Neural progenitor cell (in vitro differentiated cells): Measurements from ENCODE around the gene RRBP1. TPM values are rescaled to one million over a fixed set of nuclear protein-coding genes. Genes with fewer than 3 reads are reported as not detected.

Experiments used
- DNase-seq: peaks from one replicate; pipeline ENCODE4 v3.0.0-alpha.2; 2016; ENCODE audit warnings: low spot score
- H2AFZ ChIP-seq: fragments of 200-600 bp; sonication (generic); replicated peaks from 2 replicates; pipeline ENCODE4 v1.6.1; 2016; ENCODE audit warnings: antibody characterized with exemption
- H3F3A ChIP-seq: fragments of 200-600 bp; sonication (generic); 2 replicates; pipeline ENCODE4 v1.6.1; 2016; ENCODE audit warnings: antibody characterized with exemption, low read depth
- H3K27ac ChIP-seq: fragments of 200-600 bp; sonication (generic); 2 replicates; pipeline ENCODE4 v1.5.1; 2016; ENCODE audit warnings: mild to moderate bottlenecking
- H3K27me3 ChIP-seq: fragments of 200-600 bp; sonication (generic); 2 replicates; pipeline ENCODE4 v1.6.1; 2016; ENCODE audit warnings: mild to moderate bottlenecking, moderate library complexity
- H3K36me3 ChIP-seq: fragments of 200-600 bp; sonication (generic); 2 replicates; pipeline ENCODE4 v1.5.1; 2016
- H3K4me1 ChIP-seq: fragments of 200-600 bp; sonication (generic); 2 replicates; pipeline ENCODE4 v1.6.1; 2016; ENCODE audit warnings: mixed run types
- H3K4me2 ChIP-seq: fragments of 200-600 bp; sonication (generic); 2 replicates; pipeline ENCODE4 v1.6.1; 2016
- H3K4me3 ChIP-seq: fragments of 200-600 bp; sonication (generic); 2 replicates; pipeline ENCODE4 v1.5.1; 2016
- H3K79me2 ChIP-seq: fragments of 200-600 bp; sonication (generic); 2 replicates; pipeline ENCODE4 v1.6.1; 2016; ENCODE audit warnings: low read depth
- H3K9ac ChIP-seq: fragments of 200-600 bp; sonication (generic); 2 replicates; pipeline ENCODE4 v1.6.1; 2016
- H3K9me3 ChIP-seq: fragments of 200-600 bp; sonication (generic); 2 replicates; pipeline ENCODE4 v1.5.1; 2016; ENCODE audit warnings: low read depth
- H4K20me1 ChIP-seq: fragments of 200-600 bp; sonication (generic); 2 replicates; pipeline ENCODE4 v1.6.1; 2016; ENCODE audit warnings: low read depth
- H3K27ac Mint-ChIP-seq: 3 replicates; pipeline ENCODE4 v1.8.0; 2021; ENCODE audit warnings: mixed read lengths
- H3K27me3 Mint-ChIP-seq: 2 replicates; pipeline ENCODE4 v1.8.0; 2022; ENCODE audit warnings: low read depth, mild to moderate bottlenecking, inconsistent platforms, moderate library complexity, mixed read lengths; ENCODE audit not compliant: insufficient read depth
- H3K36me3 Mint-ChIP-seq: 3 replicates; pipeline ENCODE4 v1.8.0; 2021; ENCODE audit warnings: mixed read lengths
- H3K4me1 Mint-ChIP-seq: 3 replicates; pipeline ENCODE4 v1.8.0; 2021; ENCODE audit warnings: mixed read lengths
- H3K4me3 Mint-ChIP-seq: 3 replicates; pipeline ENCODE4 v1.8.0; 2021; ENCODE audit warnings: mild to moderate bottlenecking, moderate library complexity, mixed read lengths
- H3K9me3 Mint-ChIP-seq: 3 replicates; pipeline ENCODE4 v1.8.0; 2020; ENCODE audit warnings: mixed read lengths
- EZH2 ChIP-seq: fragments of 200-600 bp; sonication (generic); IDR thresholded peaks from 2 replicates; pipeline ENCODE4 v1.6.1; 2017; ENCODE audit warnings: antibody characterized with exemption, mild to moderate bottlenecking, moderate library complexity
- EZH2phosphoT487 ChIP-seq: fragments of 200-600 bp; sonication (generic); IDR thresholded peaks from 2 replicates; pipeline ENCODE4 v1.6.1; 2017; ENCODE audit warnings: antibody characterized with exemption
- total RNA-seq: library from RNA; depleted of rRNA; stranded (reverse); fragments of >200 nt; gene quantifications from 2 replicates; pipeline ENCODE4 v1.2.3, GENCODE V29; 2015; ENCODE audit warnings: low replicate concordance
- TF ChIP-seq, protein P1 (sequence below): fragments of 200-600 bp; sonication (generic); IDR thresholded peaks from 2 replicates; pipeline ENCODE4 v1.5.1; 2017; ENCODE audit warnings: antibody characterized with exemption, mild to moderate bottlenecking

RRBP1 gene
- total RNA-seq, 1 donor from 2014 or later: 18.2 TPM

GRCh38 chr20:17728074-17728473 lies 46.0 kb upstream of the RRBP1 start:
- Histone ChIP-seq H3K36me3 (no peaks in the 10 kb centered on the region), H3K9me3 (no peaks in the 10 kb centered on the region), H4K20me1 (no peaks in the 10 kb centered on the region), H3K27me3 (no peaks in the 10 kb centered on the region), H3K79me2 (no peaks in the 10 kb centered on the region), H2AFZ (no peak overlapping the region), H3K9ac (no peak overlapping the region), H3K27ac (no peak overlapping the region), H3K4me1 (no peaks in the 10 kb centered on the region), H3K4me3 (no peak overlapping the region), H3F3A (no peaks in the 10 kb centered on the region), H3K4me2 (no peak overlapping the region)
- H3K9me3 Mint-ChIP-seq: no peaks in the 10 kb centered on the region
- TF ChIP-seq EZH2 (no peak), EZH2phosphoT487 (no peak)
- TF ChIP-seq, protein P1, sequence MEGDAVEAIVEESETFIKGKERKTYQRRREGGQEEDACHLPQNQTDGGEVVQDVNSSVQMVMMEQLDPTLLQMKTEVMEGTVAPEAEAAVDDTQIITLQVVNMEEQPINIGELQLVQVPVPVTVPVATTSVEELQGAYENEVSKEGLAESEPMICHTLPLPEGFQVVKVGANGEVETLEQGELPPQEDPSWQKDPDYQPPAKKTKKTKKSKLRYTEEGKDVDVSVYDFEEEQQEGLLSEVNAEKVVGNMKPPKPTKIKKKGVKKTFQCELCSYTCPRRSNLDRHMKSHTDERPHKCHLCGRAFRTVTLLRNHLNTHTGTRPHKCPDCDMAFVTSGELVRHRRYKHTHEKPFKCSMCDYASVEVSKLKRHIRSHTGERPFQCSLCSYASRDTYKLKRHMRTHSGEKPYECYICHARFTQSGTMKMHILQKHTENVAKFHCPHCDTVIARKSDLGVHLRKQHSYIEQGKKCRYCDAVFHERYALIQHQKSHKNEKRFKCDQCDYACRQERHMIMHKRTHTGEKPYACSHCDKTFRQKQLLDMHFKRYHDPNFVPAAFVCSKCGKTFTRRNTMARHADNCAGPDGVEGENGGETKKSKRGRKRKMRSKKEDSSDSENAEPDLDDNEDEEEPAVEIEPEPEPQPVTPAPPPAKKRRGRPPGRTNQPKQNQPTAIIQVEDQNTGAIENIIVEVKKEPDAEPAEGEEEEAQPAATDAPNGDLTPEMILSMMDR: no peak
- no peaks in the 10 kb centered on the region for H3K36me3 Mint-ChIP-seq
- no peaks in the 10 kb centered on the region for H3K4me1 Mint-ChIP-seq
- no peak for DNase-seq
- no peak overlapping the region for H3K27ac Mint-ChIP-seq
- peaks cover 4% of the 10 kb centered on the region for H3K27me3 Mint-ChIP-seq
- H3K4me3 Mint-ChIP-seq: no peak overlapping the region

GRCh38 chr20:17727351-17727750 lies 45.3 kb upstream of the RRBP1 start:
- H3K4me2 ChIP-seq: no peak overlapping the region
- DNase-seq: no peak
- no peak overlapping the region for H3K27ac Mint-ChIP-seq
- no peaks in the 10 kb centered on the region for H3K79me2 ChIP-seq
- H3K36me3 ChIP-seq: no peaks in the 10 kb centered on the region
- no peaks in the 10 kb centered on the region for H3K27me3 ChIP-seq
- H3K36me3 Mint-ChIP-seq: no peaks in the 10 kb centered on the region
- no peaks in the 10 kb centered on the region for H3K4me1 Mint-ChIP-seq
- H2AFZ ChIP-seq: no peak overlapping the region
- H3K9me3 ChIP-seq: no peaks in the 10 kb centered on the region
- no peak overlapping the region for H3K9ac ChIP-seq
- no peaks in the 10 kb centered on the region for H3K4me1 ChIP-seq
- H3K9me3 Mint-ChIP-seq: no peaks in the 10 kb centered on the region
- H3F3A ChIP-seq: no peaks in the 10 kb centered on the region
- H3K27ac ChIP-seq: no peak overlapping the region
- H3K4me3 Mint-ChIP-seq: no peak overlapping the region
- no peak for TF ChIP-seq EZH2
- no peak for TF ChIP-seq EZH2phosphoT487
- TF ChIP-seq, protein P1: no peak
- no peak overlapping the region for H3K4me3 ChIP-seq
- no peaks in the 10 kb centered on the region for H4K20me1 ChIP-seq
- peaks cover 9% of the 10 kb centered on the region for H3K27me3 Mint-ChIP-seq

DNA sequence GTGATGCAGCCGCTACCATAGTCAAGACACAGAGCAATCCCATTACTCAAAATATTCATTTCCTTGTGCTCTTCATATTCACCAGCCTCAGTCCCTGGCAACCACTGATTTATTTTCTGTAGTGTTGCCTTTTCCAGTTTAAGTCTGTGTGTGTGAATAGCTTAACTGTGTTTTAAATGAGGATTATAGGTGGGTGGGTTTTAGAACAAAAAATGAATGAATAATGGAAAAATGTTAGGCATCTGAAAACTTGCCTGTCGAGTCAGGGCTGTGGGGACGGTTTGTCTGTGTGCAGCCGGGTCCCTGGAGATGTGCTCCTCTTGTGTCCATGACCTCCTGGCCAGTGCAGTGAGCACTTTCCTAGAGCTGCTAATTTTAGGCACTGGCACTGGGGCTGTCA lies 44.9 kb upstream of the RRBP1 start:
- Mint-ChIP-seq H3K4me1 (no peaks in the 10 kb centered on the region), H3K9me3 (no peaks in the 10 kb centered on the region), H3K27me3 (peaks cover 12% of the 10 kb centered on the region), H3K4me3 (no peak overlapping the region), H3K36me3 (no peaks in the 10 kb centered on the region), H3K27ac (no peak overlapping the region)
- no peaks in the 10 kb centered on the region for H3K27me3 ChIP-seq
- H2AFZ ChIP-seq: no peak overlapping the region
- no peaks in the 10 kb centered on the region for H3K4me1 ChIP-seq
- TF ChIP-seq, protein P1: no peak
- no peak for TF ChIP-seq EZH2phosphoT487
- TF ChIP-seq EZH2: no peak
- no peaks in the 10 kb centered on the region for H3F3A ChIP-seq
- no peaks in the 10 kb centered on the region for H3K9me3 ChIP-seq
- no peaks in the 10 kb centered on the region for H3K36me3 ChIP-seq
- no peak overlapping the region for H3K4me3 ChIP-seq
- H4K20me1 ChIP-seq: no peaks in the 10 kb centered on the region
- no peak overlapping the region for H3K9ac ChIP-seq
- H3K79me2 ChIP-seq: no peaks in the 10 kb centered on the region
- H3K4me2 ChIP-seq: no peak overlapping the region
- H3K27ac ChIP-seq: no peak overlapping the region
- DNase-seq: no peak
